ENCODE data around the gene VANGL1.

Gene VANGL1

DNA sequence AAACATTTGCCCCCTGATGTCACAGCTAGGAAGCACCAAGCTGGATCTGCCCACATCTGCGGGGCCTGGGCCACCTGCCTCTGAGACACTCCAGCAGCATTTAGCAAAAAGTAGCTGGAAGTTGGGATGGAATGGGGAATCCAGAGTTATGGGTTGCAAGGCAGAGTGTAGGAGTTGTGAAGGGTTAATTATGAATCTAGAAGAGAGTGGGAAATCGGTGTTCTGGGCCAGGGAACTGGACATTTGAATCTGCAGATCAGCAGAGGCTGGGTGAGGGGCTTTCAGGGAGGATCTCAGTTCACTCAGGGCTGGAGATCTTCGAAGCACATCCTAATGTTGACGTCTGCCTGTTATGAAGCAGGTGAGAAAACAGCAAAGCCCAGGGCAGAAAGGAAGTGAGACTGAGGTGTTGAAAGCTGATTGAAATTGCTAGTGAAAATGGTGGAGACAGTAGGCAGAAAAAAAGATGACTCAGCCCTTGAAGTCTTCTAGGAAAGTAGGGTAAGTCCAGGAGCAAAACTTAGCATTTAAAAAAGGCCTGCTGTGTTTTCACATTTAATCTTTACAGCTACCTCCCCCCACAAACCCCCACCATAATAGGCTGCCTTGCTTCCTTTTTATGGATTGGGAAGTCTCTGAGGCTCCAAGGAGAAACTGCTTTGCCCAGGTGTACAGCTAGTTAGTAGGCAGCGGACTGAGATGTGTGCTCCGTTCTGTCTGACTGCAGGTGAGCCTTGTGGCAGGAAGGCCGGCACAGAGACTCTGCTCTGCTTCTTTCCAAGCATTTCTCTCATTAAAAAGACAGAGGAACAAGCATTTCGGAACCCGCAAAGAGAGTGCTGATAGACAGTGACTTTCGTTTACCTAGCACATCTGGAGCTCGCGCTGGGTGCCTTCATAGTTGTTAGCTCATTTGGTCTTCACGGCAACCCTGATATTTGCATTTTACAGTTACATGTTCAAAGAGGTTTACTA lies 7.2 kb downstream of the VANGL1 start:
- Histone ChIP-seq H3K79me2 (ENCODE audit: low read length) (no peaks in the 10 kb centered on the region), H4K20me1 (ENCODE audit: insufficient read depth, low read length) (peaks cover 9% of the 10 kb centered on the region; the same call in 1 of the 2 replicates), H3K9ac (ENCODE audit: low read length) (no peak overlapping the region), H3K4me3 (ENCODE audit: low read length) (peak overlapping the region; percentile 18), H3K4me2 (ENCODE audit: low read length) (peak overlapping the region; percentile 67), H2AFZ (ENCODE audit: low read depth, low read length) (no peak overlapping the region), H3K27me3 (ENCODE audit: low read depth, low read length) (peaks cover 45% of the 10 kb centered on the region), H3K4me1 (ENCODE audit: low read length) (peaks cover 18% of the 10 kb centered on the region), H3K27ac (ENCODE audit: low read length) (no peak overlapping the region), H3K9me3 (ENCODE audit: insufficient read depth, low read length) (no peaks in the 10 kb centered on the region), H3K36me3 (replicated peaks; ENCODE audit: low read depth, low read length) (no peaks in the 10 kb centered on the region)
- TF ChIP-seq EZH2phosphoT487 (IDR thresholded peaks at IDR 0.05; ENCODE audit: low read depth) (no peak), CTCF (IDR thresholded peaks at IDR 0.05; ENCODE audit: low read depth, low read length) (no peak)

DNA sequence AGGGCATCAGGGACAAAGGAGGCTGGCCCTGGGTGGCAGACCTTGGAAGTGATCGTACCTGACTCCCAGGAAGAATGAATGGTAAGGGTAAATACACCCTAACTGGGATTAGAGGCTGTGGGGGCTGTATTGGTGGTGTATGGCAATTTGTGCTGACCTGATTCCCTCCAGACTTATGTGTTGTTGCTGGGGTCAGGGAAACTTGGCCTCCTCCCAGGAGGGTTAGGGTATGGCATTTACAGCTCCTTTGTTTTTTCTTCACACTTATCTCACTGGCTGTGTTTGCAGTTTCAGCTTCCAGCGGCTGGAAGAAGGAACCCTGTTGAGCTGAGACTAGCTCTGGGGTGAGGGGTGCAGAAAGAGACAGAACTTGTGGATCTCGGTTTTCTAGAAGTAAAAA lies 8.2 kb downstream of the VANGL1 start:
- H3K27me3 ChIP-seq (ENCODE audit: low read depth, low read length), result peaks cover 38% of the 10 kb centered on the region
- H2AFZ ChIP-seq (ENCODE audit: low read depth, low read length), result no peak overlapping the region
- no peaks in the 10 kb centered on the region for H3K36me3 ChIP-seq (replicated peaks; ENCODE audit: low read depth, low read length)
- peaks cover 9% of the 10 kb centered on the region; the same call in 1 of the 2 replicates for H4K20me1 ChIP-seq (ENCODE audit: insufficient read depth, low read length)
- TF ChIP-seq CTCF (IDR thresholded peaks at IDR 0.05; ENCODE audit: low read depth, low read length), result no peak
- no peak for TF ChIP-seq EZH2phosphoT487 (IDR thresholded peaks at IDR 0.05; ENCODE audit: low read depth)
- peak overlapping the region; percentile 67 for H3K4me2 ChIP-seq (ENCODE audit: low read length)
- no peak overlapping the region for H3K27ac ChIP-seq (ENCODE audit: low read length)
- no peak overlapping the region for H3K9ac ChIP-seq (ENCODE audit: low read length)
- H3K4me1 ChIP-seq (ENCODE audit: low read length), result peaks cover 18% of the 10 kb centered on the region
- no peaks in the 10 kb centered on the region for H3K79me2 ChIP-seq (ENCODE audit: low read length)
- H3K9me3 ChIP-seq (ENCODE audit: insufficient read depth, low read length), result no peaks in the 10 kb centered on the region
- H3K4me3 ChIP-seq (ENCODE audit: low read length), result no peak overlapping the region

DNA sequence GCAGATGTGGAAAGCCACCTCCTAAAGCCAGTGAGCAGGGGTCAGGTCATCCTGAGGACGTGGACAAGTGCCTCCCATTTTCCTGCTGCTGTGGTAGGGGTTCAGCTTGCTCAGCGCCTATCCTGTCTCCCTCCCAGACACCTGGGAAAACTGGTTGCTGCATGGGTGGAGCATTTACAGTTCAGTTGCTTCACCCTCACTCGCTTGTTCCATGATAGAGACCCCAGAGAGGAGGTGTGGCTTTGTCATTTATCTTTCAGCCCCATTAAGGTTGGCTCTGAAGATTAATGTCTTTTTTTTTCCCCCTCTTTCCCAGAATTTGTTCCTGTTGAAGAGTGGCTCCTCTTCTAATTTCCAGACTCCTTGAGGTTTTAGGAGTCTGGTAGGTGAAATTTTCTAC lies 9.2 kb downstream of the VANGL1 start:
- peaks cover 34% of the 10 kb centered on the region for H3K27me3 ChIP-seq (ENCODE audit: low read depth, low read length)
- no peak overlapping the region for H3K9ac ChIP-seq (ENCODE audit: low read length)
- no peak overlapping the region for H2AFZ ChIP-seq (ENCODE audit: low read depth, low read length)
- H3K4me1 ChIP-seq (ENCODE audit: low read length), result peaks cover 18% of the 10 kb centered on the region
- H3K79me2 ChIP-seq (ENCODE audit: low read length), result no peaks in the 10 kb centered on the region
- H3K27ac ChIP-seq (ENCODE audit: low read length), result no peak overlapping the region
- H3K36me3 ChIP-seq (replicated peaks; ENCODE audit: low read depth, low read length), result no peaks in the 10 kb centered on the region
- H3K4me3 ChIP-seq (ENCODE audit: low read length), result no peak overlapping the region
- no peaks in the 10 kb centered on the region for H3K9me3 ChIP-seq (ENCODE audit: insufficient read depth, low read length)
- H3K4me2 ChIP-seq (ENCODE audit: low read length), result no peak overlapping the region
- TF ChIP-seq EZH2phosphoT487 (IDR thresholded peaks at IDR 0.05; ENCODE audit: low read depth), result no peak
- TF ChIP-seq CTCF (IDR thresholded peaks at IDR 0.05; ENCODE audit: low read depth, low read length), result no peak
- H4K20me1 ChIP-seq (ENCODE audit: insufficient read depth, low read length), result peaks cover 9% of the 10 kb centered on the region; the same call in 1 of the 2 replicates

DNA sequence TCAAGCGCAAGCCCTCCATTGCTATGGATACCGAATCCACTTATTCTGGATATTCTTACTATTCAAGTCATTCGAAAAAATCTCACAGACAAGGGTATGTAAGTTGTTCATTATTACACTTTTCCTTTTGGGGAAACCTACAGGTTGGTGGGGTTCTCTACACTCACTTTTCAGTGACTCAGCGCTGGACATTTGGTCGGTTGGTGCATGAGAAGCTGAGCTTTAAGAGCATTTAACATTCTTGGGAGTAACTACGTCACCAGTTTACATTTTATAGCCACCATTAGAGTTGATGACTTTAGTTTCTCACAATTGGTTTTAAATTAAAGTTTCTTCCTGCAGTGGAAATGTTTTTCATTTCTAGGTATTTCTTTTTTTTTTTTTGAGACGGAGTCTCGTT lies 9.6 kb downstream of the VANGL1 start:
- Histone ChIP-seq H3K79me2 (ENCODE audit: low read length) (no peaks in the 10 kb centered on the region), H3K4me1 (ENCODE audit: low read length) (peaks cover 18% of the 10 kb centered on the region), H3K27ac (ENCODE audit: low read length) (no peak overlapping the region)

More for the DNA sequence above, 9.6 kb downstream of the VANGL1 start:
- no peak overlapping the region for H2AFZ ChIP-seq (ENCODE audit: low read depth, low read length)
- no peaks in the 10 kb centered on the region for H3K9me3 ChIP-seq (ENCODE audit: insufficient read depth, low read length)
- no peak overlapping the region for H3K9ac ChIP-seq (ENCODE audit: low read length)
- H4K20me1 ChIP-seq (ENCODE audit: insufficient read depth, low read length), result peaks cover 9% of the 10 kb centered on the region; the same call in 1 of the 2 replicates
- H3K4me3 ChIP-seq (ENCODE audit: low read length), result no peak overlapping the region
- H3K36me3 ChIP-seq (replicated peaks; ENCODE audit: low read depth, low read length), result no peaks in the 10 kb centered on the region
- TF ChIP-seq CTCF (IDR thresholded peaks at IDR 0.05; ENCODE audit: low read depth, low read length), result no peak
- no peak overlapping the region for H3K4me2 ChIP-seq (ENCODE audit: low read length)
- peaks cover 35% of the 10 kb centered on the region for H3K27me3 ChIP-seq (ENCODE audit: low read depth, low read length)
